Urothelium cell line (cell line): ENCODE measurements around the gene IL17RC.

Experiments used
- DNase-seq: peaks from one replicate; pipeline ENCODE4 v3.0.0; 2011; ENCODE audit warnings: low spot score, mixed read lengths
- FAIRE-seq: peaks from 2 replicates; lab custom pipeline; 2011; peaks lifted over from hg19 to GRCh38; lab: Jason Lieb, UNC

Gene IL17RC

DNA sequence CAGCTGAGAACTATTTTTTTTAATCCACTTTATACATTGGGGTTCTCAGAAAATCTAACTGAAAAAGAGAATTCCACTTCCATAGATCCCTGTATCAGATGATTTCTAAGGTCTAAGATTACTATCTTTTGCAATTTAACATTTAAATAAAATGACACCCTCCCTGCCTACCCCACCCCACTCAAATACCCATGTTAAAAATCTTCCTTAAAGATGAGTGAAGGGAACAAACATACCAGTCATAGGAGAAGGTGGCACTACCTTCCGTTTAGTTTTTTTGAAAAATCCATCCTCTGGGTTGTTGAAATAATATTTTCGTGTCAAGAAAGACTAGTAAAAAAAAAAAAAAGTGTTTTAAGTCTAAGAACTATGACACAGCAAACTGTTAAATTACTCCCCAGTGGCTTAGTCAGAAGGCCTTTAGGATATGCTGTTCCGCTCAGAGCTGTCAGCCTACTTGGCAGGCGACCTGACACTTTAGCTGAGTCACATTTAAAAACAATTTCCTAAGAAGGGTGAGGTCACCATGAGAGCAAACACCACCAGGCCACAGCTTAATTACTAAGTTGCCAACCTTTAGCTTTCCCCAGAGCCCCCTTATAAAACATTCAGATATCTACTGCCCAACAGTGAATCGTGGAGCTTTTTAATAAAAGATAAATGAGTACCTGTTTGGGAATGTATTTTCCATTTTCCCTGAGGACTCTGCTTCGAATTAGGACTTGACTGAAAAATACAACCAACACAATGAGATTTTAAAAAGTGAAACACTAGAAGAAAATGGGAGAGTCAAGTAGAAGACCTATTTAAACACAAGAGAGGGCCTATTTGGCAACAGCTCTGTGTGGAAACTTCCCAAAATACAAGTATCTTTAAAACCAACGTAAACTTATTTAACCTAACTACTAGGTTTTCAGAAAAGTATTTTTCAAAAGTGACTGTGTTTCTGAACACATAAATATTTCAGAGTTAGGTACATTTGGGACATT, 60.1 kb downstream of the IL17RC start:
- DNase-seq (peak; percentile 75), FAIRE-seq (no peak)

DNA sequence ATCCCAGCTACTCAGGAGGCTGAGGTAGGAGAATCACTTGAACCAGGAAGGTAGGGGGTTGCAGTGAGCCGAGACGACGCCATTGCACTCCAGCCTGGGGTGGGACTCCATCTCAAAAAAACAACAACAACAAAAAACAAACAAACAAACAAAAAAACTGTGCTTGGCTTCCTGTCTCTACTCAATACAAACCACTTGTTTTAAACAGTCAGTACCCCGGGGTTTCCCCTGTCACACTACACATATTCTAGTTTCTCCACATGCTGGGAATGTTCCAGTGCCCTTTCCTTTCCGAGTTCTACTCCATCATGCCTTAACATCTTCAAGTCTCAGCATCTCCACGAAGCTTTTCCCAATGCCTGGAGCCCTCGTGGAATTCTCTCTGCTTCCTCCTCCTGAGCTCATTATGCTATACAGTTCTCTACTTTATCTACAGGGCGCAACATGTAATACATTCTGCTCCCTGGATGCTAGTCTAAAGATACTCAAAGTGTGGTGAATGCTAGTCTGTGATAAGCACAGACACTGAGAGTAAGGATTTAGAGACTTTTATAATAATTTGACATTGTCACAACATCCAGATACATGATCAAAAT, 61.9 kb downstream of the IL17RC start:
- FAIRE-seq (no peak), DNase-seq (no peak)

DNA sequence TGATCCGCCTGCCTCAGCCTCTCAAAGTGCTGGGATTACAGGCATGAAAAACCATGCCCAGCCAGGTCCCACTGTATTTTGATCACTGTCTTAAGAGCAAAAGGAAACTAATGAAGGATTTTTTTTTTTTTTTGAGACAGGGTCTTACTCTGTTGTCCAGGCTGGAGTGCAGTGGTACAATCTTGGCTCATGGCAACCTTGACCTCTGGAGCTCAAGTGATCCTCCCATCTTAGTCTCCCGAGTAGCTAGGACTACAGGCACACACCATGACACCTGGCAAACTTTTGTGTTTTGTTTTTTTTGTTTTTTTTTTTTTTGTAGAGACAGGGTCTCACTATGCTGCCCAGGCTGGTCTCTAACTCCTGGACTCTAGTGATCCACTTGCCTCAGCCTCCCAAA, 63.4 kb downstream of the IL17RC start:
- DNase-seq (no peak), FAIRE-seq (no peak)
